B cell (primary cell): ENCODE measurements around the gene SORL1. TPM values are rescaled to one million over a fixed set of nuclear protein-coding genes. Genes with fewer than 3 reads are reported as not detected.

Source experiments
- ATAC-seq: fragments of 200-7000 bp; cut with Tn5 transposase; one replicate; pipeline ENCODE4 v1.10.0; 2021; ENCODE audit warnings: low read depth, mild to moderate bottlenecking, moderate number of reproducible peaks, moderate library complexity
- CTCF ChIA-PET: fragments of 350-600 bp; sonication (Branson Sonifier 250); formaldehyde crosslinking; loops from one replicate; lab custom pipeline; 2021; ENCODE audit warnings: antibody characterized with exemption, inconsistent platforms; lab: Charles Lee
- POLR2A ChIA-PET: fragments of 350-600 bp; sonication (Branson Sonifier 250); formaldehyde crosslinking; loops from one replicate; lab custom pipeline; 2021; ENCODE audit warnings: antibody characterized with exemption; lab: Charles Lee
- DNase-seq: peaks from one replicate; pipeline ENCODE4 v3.0.0; 2013
- H2AFZ ChIP-seq: 2 replicates; pipeline ENCODE4 v1.6.1; 2012; ENCODE audit warnings: mild to moderate bottlenecking, low read depth, low read length; ENCODE audit not compliant: insufficient read depth, poor library complexity, severe bottlenecking
- H3K27ac ChIP-seq, 2 donors: 1 replicate in 1 of 2; 2 replicates in 1 of 2; pipeline ENCODE4 v1.5.1; 2012 to 2013; ENCODE audit warnings: low read length in 2 of 2, mild to moderate bottlenecking in 2 of 2, moderate library complexity in 1 of 2
- H3K27me3 ChIP-seq, 4 experiments: fragments of 200-600 bp in 1 of 4; sonication (generic) in 1 of 4; replicated peaks in 1 of 4; 1 replicate in 2 of 4; 2 replicates in 2 of 4; pipeline versions ENCODE4 v1.6.1 to v1.7.0; 2013 to 2016; ENCODE audit warnings: low read length in 3 of 4, mild to moderate bottlenecking in 2 of 4, mixed read lengths in 1 of 4, moderate library complexity in 1 of 4; ENCODE audit not compliant: insufficient read depth in 4 of 4, control insufficient read depth in 3 of 4; ENCODE audit errors: control extremely low read depth in 1 of 4
- H3K36me3 ChIP-seq, 2 experiments: replicated peaks in 1 of 2; 1 replicate in 1 of 2; 2 replicates in 1 of 2; pipeline versions ENCODE4 v1.6.1 to v1.7.1; 2013; ENCODE audit warnings: low read length in 1 of 2; ENCODE audit not compliant: insufficient read depth in 2 of 2, control insufficient read depth in 1 of 2; ENCODE audit errors: control extremely low read depth in 1 of 2, extremely low read depth in 1 of 2
- H3K4me1 ChIP-seq, 2 donors: fragments of 200-600 bp in 1 of 2; sonication (generic) in 1 of 2; 1 replicate in 1 of 2; 2 replicates in 1 of 2; pipeline versions ENCODE4 v1.5.1 to v1.6.1; 2013 to 2017; ENCODE audit warnings: low read length in 2 of 2; ENCODE audit not compliant: control insufficient read depth in 2 of 2, insufficient read depth in 2 of 2
- H3K4me2 ChIP-seq: replicated peaks from 2 replicates; pipeline ENCODE3; 2012; ENCODE audit warnings: mild to moderate bottlenecking, low read depth, low read length; ENCODE audit not compliant: poor library complexity, severe bottlenecking
- H3K4me3 ChIP-seq, 5 experiments: fragments of 200-600 bp in 1 of 5; sonication (generic) in 1 of 5; 1 replicate in 3 of 5; 2 replicates in 2 of 5; pipeline versions ENCODE4 v1.5.1 to v1.7.0; 2011 to 2016; ENCODE audit warnings: low read length in 4 of 5, mild to moderate bottlenecking in 4 of 5, low read depth in 2 of 5, control low read depth in 1 of 5, moderate library complexity in 1 of 5; ENCODE audit not compliant: insufficient read depth in 1 of 5; ENCODE audit errors: control extremely low read depth in 1 of 5, extremely low read depth in 1 of 5
- H3K79me2 ChIP-seq: fragments of 200-600 bp; sonication (generic); one replicate; pipeline ENCODE4 v1.6.0; 2016; ENCODE audit warnings: low read length; ENCODE audit not compliant: control insufficient read depth, insufficient read depth
- H3K9ac ChIP-seq: fragments of 200-600 bp; sonication (generic); 2 replicates; pipeline ENCODE4 v1.6.1; 2017; ENCODE audit warnings: mild to moderate bottlenecking, low read length, moderate library complexity
- H3K9me3 ChIP-seq, 3 donors: one replicate each; pipeline versions ENCODE4 v1.6.1 to v1.7.1; 2013; ENCODE audit warnings: low read length in 2 of 3; ENCODE audit not compliant: control insufficient read depth in 2 of 3, insufficient read depth in 1 of 3; ENCODE audit errors: control extremely low read depth in 1 of 3
- H4K20me1 ChIP-seq: 2 replicates; pipeline ENCODE4 v1.6.0; 2012; ENCODE audit warnings: mild to moderate bottlenecking, low read length; ENCODE audit not compliant: insufficient read depth, control insufficient read depth, poor library complexity, severe bottlenecking
- H3K27ac Mint-ChIP-seq: one replicate; pipeline ENCODE4 v1.8.0; 2021; ENCODE audit warnings: mixed read lengths
- H3K27me3 Mint-ChIP-seq: one replicate; pipeline ENCODE4 v1.8.0; 2021; ENCODE audit warnings: mixed read lengths
- H3K4me1 Mint-ChIP-seq: one replicate; pipeline ENCODE4 v1.8.0; 2021; ENCODE audit warnings: mixed read lengths
- H3K4me3 Mint-ChIP-seq: one replicate; pipeline ENCODE4 v1.8.0; 2021; ENCODE audit warnings: mixed read lengths
- H3K9me3 Mint-ChIP-seq: one replicate; pipeline ENCODE4 v1.8.0; 2022; ENCODE audit warnings: mixed read lengths; ENCODE audit not compliant: insufficient read depth
- CTCF ChIP-seq: fragments of 200-600 bp; IDR thresholded peaks from one replicate; pipeline ENCODE4 v1.8.0; 2022; ENCODE audit warnings: antibody characterized with exemption, mild to moderate bottlenecking
- EZH2 ChIP-seq: IDR thresholded peaks from 2 replicates; pipeline ENCODE4 v1.6.1; 2012; ENCODE audit warnings: borderline replicate concordance, low read depth, mild to moderate bottlenecking, moderate library complexity, low read length; ENCODE audit not compliant: insufficient read depth, poor library complexity, severe bottlenecking
- WGBS: methylation state at CpG from one replicate; pipeline ENCODE4 v1.1.5; 2013; ENCODE audit warnings: missing lambda C conversion rate; ENCODE audit not compliant: insufficient coverage; 5-methylcytosine and 5-hydroxymethylcytosine counted together
- intact Hi-C: fragments of 100-400 bp; cut with micrococcal nuclease; formaldehyde crosslinking; loops from one replicate; pipeline ENCODE4 v1.10.0; 2022
- polyA plus RNA-seq: library from polyadenylated mRNA; depleted of rRNA; stranded (reverse); fragments of >200 nt; gene quantifications from 2 replicates; pipeline ENCODE4 v1.2.3, GENCODE V29; 2012
- total RNA-seq, 2 donors: library from RNA; stranded (reverse); fragments of 120-200 nt in 1 of 2; gene quantifications; 1 replicate in 1 of 2; 2 replicates in 1 of 2; pipeline versions ENCODE4 v1.2.3 to v1.2.4, GENCODE V29; 2013 to 2022

SORL1 gene
- total and polyA plus RNA-seq, 2 donors (not counting 1 experiment from before 2014, with no cell fraction given) = 13.0 to 396 TPM

GRCh38 chr11:121655537-121656327 lies 203.6 kb downstream of the SORL1 start:
- POLR2A ChIA-PET = no interaction called here
- intact Hi-C loops = loop anchor here (10.0 kb wide), 1 partner anchor 1199 kb away; no protein-coding TSS in a partner anchor
- Mint-ChIP-seq H3K4me1 (peaks cover 8% of the 10 kb centered on the region), H3K27ac (peak overlapping the region; percentile 3), H3K9me3 (no peaks in the 10 kb centered on the region), H3K27me3 (peaks cover 10% of the 10 kb centered on the region), H3K4me3 (peak overlapping the region; percentile 89)
- Histone ChIP-seq H3K36me3 (no peaks in the 10 kb centered on the region), H3K4me1 (peaks cover 6 to 10% of the 10 kb centered on the region in 2 donors), H3K9me3 (no peaks in the 10 kb centered on the region), H4K20me1 (no peaks in the 10 kb centered on the region), H3K27ac (peak overlapping the region in 1 of 2 donors; percentile 23), H3K27me3 (peaks cover 0 to 8% (median 4%) of the 10 kb centered on the region in 4 experiments), H2AFZ (peak overlapping the region; percentile 80), H3K9ac (peak overlapping the region; percentile 66), H3K4me2 (peak overlapping the region; percentile 86), H3K79me2 (no peaks in the 10 kb centered on the region), H3K4me3 (peak overlapping the region; percentile 46 to 92 (median 58))
- CTCF ChIA-PET = interaction anchor here (0.7 to 3.8 kb wide), 7 partner anchors 11 to 855 kb away, joined by 3 to 29 read pairs (median 3); no protein-coding TSS in a partner anchor
- peak; percentile 84 for ATAC-seq
- TF ChIP-seq EZH2 = no peak
- TF ChIP-seq CTCF = peak; percentile 66
- WGBS = under 1% methylated on average over 38 of the region's 44 CpGs
- DNase-seq = peak; percentile 79
